A549 (cell line): Measurements from ENCODE around the gene ELFN1. TPM values are rescaled to one million over a fixed set of nuclear protein-coding genes. Genes with fewer than 3 reads are reported as not detected.

ENCODE experiments used
- ATAC-seq, 2 experiments: fragments of 200-7000 bp in 1 of 2; fragments of >200 bp in 1 of 2; cut with Nextera tagmentation in 1 of 2; cut with Tn5 transposase in 1 of 2; 3 replicates each; pipeline versions ENCODE4 v1.8.0 to v1.9.1; 2018 to 2020; ENCODE audit warnings: mild to moderate bottlenecking in 1 of 2, moderate library complexity in 1 of 2
- CTCF ChIA-PET: fragments of 300-600 bp; sonication (Branson Sonifier 250); formaldehyde crosslinking; extraction: SDS; loops from one replicate; lab custom pipeline; 2021; ENCODE audit warnings: antibody characterized with exemption, inconsistent platforms; lab: Yijun Ruan, JAX
- POLR2A ChIA-PET: fragments of 350-600 bp; formaldehyde crosslinking; extraction: SDS; loops from one replicate; lab custom pipeline; 2021; ENCODE audit warnings: antibody characterized with exemption, inconsistent platforms; lab: Yijun Ruan, JAX
- DNase-seq, 2 experiments: peaks; one replicate each; pipeline versions ENCODE4 v3.0.0 to v3.0.0-alpha.2; 2011 to 2016; ENCODE audit warnings: low read depth in 1 of 2, low spot score in 1 of 2
- FAIRE-seq: peaks from 2 replicates; lab custom pipeline; 2011; peaks lifted over from hg19 to GRCh38; lab: Jason Lieb, UNC
- H3K27ac ChIP-seq, 2 experiments: fragments of >200 bp; sonication (Bioruptor Twin); formaldehyde crosslinking; 3 replicates each; pipeline ENCODE4 v1.5.1; 2016 to 2017
- H3K4me1 ChIP-seq: fragments of >200 bp; sonication (Bioruptor Twin); formaldehyde crosslinking; 3 replicates; pipeline ENCODE4 v1.6.1; 2016
- H3K4me2 ChIP-seq: fragments of >200 bp; sonication (Bioruptor Twin); formaldehyde crosslinking; 3 replicates; pipeline ENCODE4 v1.6.1; 2016
- H3K4me3 ChIP-seq: fragments of >200 bp; sonication (Bioruptor Twin); formaldehyde crosslinking; 3 replicates; pipeline ENCODE4 v1.5.1; 2016
- H3K9me3 ChIP-seq: fragments of >200 bp; sonication (Bioruptor Twin); formaldehyde crosslinking; 3 replicates; pipeline ENCODE4 v1.6.1; 2016
- CBX2 ChIP-seq: fragments of 200-600 bp; sonication (generic); IDR thresholded peaks from 2 replicates; pipeline ENCODE4 v1.6.1; 2016; ENCODE audit warnings: low read depth, mild to moderate bottlenecking, borderline replicate concordance
- CHD4 ChIP-seq: fragments of 200-600 bp; sonication (generic); IDR thresholded peaks from 2 replicates; pipeline ENCODE4 v1.6.1; 2016; ENCODE audit warnings: antibody characterized with exemption, mild to moderate bottlenecking, borderline replicate concordance
- FOSB ChIP-seq: fragments of 250-450 bp; sonication (Bioruptor Pico); IDR thresholded peaks from 2 replicates; pipeline ENCODE4 v1.5.0; 2020; ENCODE audit warnings: mild to moderate bottlenecking, moderate library complexity
- HOXB13 ChIP-seq: fragments of 250-450 bp; sonication (Bioruptor Pico); IDR thresholded peaks from 2 replicates; pipeline ENCODE4 v1.5.0; 2020; ENCODE audit warnings: low read depth, mild to moderate bottlenecking, moderate library complexity
- KDM1A ChIP-seq: fragments of 200-600 bp; sonication (generic); IDR thresholded peaks from 2 replicates; pipeline ENCODE4 v1.6.1; 2016; ENCODE audit warnings: low read depth, mild to moderate bottlenecking
- NPAS2 ChIP-seq: fragments of 250-450 bp; sonication (Bioruptor Pico); IDR thresholded peaks from 2 replicates; pipeline ENCODE4 v1.8.0; 2022; ENCODE audit warnings: mild to moderate bottlenecking, moderate library complexity, borderline replicate concordance
- POLR2AphosphoS2 ChIP-seq: conservative IDR thresholded peaks from 2 replicates; pipeline ENCODE4 v1.6.1; 2012; ENCODE audit warnings: low read length, improper control_type of control experiment, inconsistent platforms
- RAD21 ChIP-seq, 2 experiments: fragments of >200 bp in 1 of 2; sonication (Bioruptor Twin) in 1 of 2; formaldehyde crosslinking in 1 of 2; IDR thresholded peaks in 1 of 2; conservative IDR thresholded peaks in 1 of 2; 2 replicates in 1 of 2; 3 replicates in 1 of 2; pipeline ENCODE4 v1.6.1; 2012 to 2018; ENCODE audit warnings: inconsistent platforms in 1 of 2
- RCOR1 ChIP-seq: fragments of 150-350 bp; IDR thresholded peaks from 2 replicates; pipeline ENCODE4 v1.6.1; 2014; ENCODE audit warnings: antibody characterized with exemption, low read length, low read depth
- TFCP2L1 ChIP-seq: fragments of 250-450 bp; sonication (Bioruptor Pico); IDR thresholded peaks from 2 replicates; pipeline ENCODE4 v1.5.0; 2021; ENCODE audit warnings: mild to moderate bottlenecking
- TP53 ChIP-seq: fragments of 250-450 bp; sonication (Bioruptor Pico); IDR thresholded peaks from 2 replicates; pipeline ENCODE4 v1.5.0; 2021; ENCODE audit warnings: mild to moderate bottlenecking, moderate library complexity
- WGBS: methylation state at CpG from one replicate; pipeline ENCODE4 v1.1.6; 2017; ENCODE audit errors: missing lambda C conversion rate; 5-methylcytosine and 5-hydroxymethylcytosine counted together
- polyA plus RNA-seq, 4 experiments: library from polyadenylated mRNA; depleted of rRNA in 3 of 4; stranded (reverse); fragments of >200 nt; fragmentation: RNase III in 1 of 4; extraction: RNeasy Plus Mini Kit Qiagen cat#74134 plus additional on column Dnase treatment in 1 of 4; gene quantifications; 2 replicates in 3 of 4; 3 replicates in 1 of 4; pipeline ENCODE4 v1.2.3, GENCODE V29; 2011 to 2017
- TF ChIP-seq, protein P1 (sequence below): IDR thresholded peaks from 2 replicates; pipeline ENCODE4 v1.6.1; 2012; ENCODE audit warnings: low read depth, borderline replicate concordance
- TF ChIP-seq, protein P2 (sequence below): IDR thresholded peaks from 2 replicates; pipeline ENCODE4 v1.6.1; 2012

ELFN1 gene
- polyA plus RNA-seq, 2 of the 4 experiments (the other 2 are of a cell fraction) = 0.08 to 0.10 TPM

DNA sequence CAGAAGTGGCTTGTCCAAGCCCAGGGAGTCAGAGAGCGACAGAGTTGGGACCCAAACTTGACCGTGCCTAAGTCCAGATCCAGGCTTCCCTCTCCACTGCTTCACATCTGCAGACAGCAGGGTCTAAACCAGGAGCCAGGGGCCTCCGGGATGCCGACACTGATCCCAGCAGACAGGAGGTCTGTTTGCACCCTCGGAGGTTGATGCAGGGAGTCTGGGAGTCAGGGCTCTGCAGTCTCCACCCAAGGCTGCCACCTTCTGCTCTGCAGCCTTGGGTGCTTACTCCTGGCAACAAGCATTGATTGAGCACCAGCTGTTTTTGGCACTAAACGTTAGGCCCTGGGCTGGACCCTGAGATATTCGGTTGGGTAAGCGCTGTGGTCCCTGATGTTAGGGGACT, 21.0 kb downstream of the ELFN1 start (continued):
- TF ChIP-seq POLR2AphosphoS2 (no peak), CBX2 (no peak), CHD4 (no peak), FOSB (no peak)

DNA sequence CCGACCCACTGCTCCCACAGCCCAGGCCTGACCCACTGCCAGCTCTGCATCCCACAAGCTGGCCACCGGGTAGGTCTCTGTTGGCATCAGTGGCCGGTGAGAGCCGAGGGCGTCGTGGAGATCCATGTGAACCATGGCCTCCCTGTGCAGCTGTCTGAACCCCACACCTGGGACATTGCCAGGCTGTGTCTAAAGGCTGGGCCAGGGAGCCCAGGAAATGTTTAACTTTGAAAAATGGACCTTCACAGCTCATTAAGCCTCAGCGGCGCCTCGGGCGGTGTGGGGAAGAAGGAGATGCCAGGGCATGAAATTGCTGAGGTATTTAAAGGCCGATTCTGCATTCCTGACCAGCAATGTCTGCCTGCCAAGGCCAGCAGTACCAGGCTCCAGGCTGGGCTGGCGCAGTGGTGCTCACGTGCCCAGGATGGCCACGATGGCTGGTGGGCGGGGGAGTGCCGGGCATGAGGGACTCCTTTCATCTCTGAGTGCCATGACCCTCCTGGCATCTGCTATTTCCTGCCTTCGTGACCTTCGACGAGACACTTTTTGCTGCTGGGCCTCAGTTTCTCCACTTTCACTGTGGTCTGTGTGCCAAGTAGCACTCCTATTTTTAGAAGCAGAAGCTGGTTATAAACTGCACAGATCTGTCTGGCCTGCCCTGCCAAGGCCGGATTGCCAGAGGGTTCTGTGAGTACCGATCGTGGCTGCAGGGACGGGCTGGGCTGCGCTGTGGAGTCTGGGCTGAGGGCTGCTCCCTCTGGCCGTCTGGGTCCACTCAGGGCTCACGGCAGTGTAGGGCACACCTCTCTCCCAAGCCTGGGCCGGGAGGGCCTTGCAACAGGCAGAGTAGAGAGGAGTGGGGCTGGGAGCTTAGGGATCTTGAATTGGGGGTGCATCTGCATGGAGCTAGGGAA, 21.8 kb downstream of the ELFN1 start:
- Histone ChIP-seq H3K27ac (no peak overlapping the region), H3K9me3 (peaks cover 8% of the 10 kb centered on the region; the same call in 2 of the 3 replicates), H3K4me2 (no peak overlapping the region), H3K4me3 (no peak overlapping the region), H3K4me1 (no peaks in the 10 kb centered on the region)
- ChIA-PET CTCF (interaction anchor here (1.6 kb wide), 1 partner anchor 111 kb away, joined by 3 read pairs; no protein-coding TSS in a partner anchor), POLR2A (no interaction called here)
- FAIRE-seq = no peak
- WGBS = 67% methylated on average over 23 of the region's 27 CpGs
- peak in 1 of 2 experiments; percentile 16; a peak in 2 of 6 replicates for ATAC-seq
- no peak for DNase-seq
- no peak for TF ChIP-seq RCOR1
- TF ChIP-seq, all 56 proteins: peak for 0

DNA sequence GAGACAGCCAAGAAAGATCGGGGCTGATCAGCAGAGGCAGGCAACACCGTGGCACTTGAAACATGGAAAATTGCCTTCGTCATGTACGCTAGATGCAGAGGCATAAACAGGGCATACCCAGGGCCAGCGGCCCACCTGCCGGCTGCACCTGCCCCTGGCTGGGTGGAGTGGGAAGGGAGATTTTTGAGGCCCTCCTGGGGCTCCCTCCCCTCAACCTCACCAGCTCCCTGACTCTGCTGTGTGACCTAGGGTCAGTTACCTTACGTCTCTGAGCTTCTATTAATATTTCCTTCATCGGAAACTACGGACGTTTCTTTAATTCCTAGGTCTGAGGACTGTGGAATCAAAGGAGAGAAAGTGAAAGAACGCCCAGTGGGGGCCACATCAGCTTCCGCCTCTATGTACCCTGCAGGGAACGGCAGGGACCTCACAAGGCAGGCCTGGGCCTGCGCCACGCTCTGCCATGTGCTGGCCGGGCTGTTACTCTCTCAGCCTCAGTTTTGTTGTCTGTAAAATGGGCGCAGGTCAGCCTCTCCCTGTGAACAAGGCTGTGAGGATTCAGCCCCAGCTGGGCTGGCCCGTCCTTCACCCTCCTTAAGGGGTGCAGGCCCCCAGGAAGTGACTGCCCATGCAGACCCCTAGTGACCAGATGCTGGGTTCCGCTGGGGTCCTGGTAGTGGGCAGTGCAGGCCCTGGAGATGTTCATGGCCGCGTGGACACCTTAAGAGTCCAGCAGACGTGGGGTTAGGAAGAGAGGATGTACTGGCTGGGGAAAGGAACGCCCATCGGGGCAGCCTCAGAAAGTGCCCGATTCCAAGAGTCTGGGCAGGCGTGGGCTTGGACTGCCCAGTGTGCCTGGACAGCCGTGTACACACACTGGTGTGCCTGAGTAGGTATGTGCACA, 22.7 kb downstream of the ELFN1 start:
- no peak overlapping the region for H3K4me3 ChIP-seq
- H3K4me1 ChIP-seq = no peaks in the 10 kb centered on the region
- H3K9me3 ChIP-seq = peaks cover 8% of the 10 kb centered on the region; the same call in 2 of the 3 replicates
- 66% methylated on average over 26 of the region's 27 CpGs for WGBS
- TF ChIP-seq, protein P1, sequence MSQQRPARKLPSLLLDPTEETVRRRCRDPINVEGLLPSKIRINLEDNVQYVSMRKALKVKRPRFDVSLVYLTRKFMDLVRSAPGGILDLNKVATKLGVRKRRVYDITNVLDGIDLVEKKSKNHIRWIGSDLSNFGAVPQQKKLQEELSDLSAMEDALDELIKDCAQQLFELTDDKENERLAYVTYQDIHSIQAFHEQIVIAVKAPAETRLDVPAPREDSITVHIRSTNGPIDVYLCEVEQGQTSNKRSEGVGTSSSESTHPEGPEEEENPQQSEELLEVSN = no peak
- peak; percentile 65; the same call in 1 of the 2 replicates for TF ChIP-seq KDM1A
- H3K4me2 ChIP-seq = no peak overlapping the region
- ATAC-seq = peak in 1 of 2 experiments; percentile 12; a peak in 2 of 6 replicates
- H3K27ac ChIP-seq = no peak overlapping the region
- no peak for FAIRE-seq
- POLR2A ChIA-PET = no interaction called here
- DNase-seq = no peak
- CTCF ChIA-PET = interaction anchor here (1.6 kb wide), 1 partner anchor 112 kb away, joined by 3 read pairs; no protein-coding TSS in a partner anchor

DNA sequence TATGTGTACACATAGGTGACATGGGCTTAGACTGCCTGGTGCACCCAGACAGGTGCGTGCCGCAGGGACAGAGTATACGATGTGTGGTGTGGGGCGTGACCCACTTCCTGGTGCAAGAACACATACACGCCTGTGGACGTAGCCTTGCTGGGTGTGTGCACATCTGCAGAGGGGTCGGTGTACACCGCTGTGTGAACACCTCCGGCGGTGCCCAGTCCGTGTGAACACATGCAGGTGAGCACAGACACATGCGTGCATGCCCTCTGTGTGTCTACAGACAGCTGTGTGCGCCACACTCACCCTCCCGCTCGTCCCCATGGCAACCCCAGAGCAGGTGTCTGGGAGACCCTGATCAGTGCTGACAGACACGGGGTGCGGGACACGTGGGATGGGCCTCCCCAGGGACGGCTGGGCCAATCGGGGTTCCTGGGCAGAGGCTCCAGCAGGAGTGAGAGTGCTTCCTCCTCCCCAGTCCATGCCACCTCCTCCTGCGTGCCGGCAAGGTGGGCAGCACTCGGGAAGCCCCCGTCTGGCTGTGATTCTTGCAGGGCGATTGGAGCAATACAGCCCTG, 23.4 kb downstream of the ELFN1 start:
- no peak for FAIRE-seq
- H3K4me1 ChIP-seq = no peaks in the 10 kb centered on the region
- no peak overlapping the region for H3K4me3 ChIP-seq
- ChIA-PET POLR2A (no interaction called here), CTCF (interaction anchor here (1.0 to 1.8 kb wide), 3 partner anchors 13 to 114 kb away, joined by 3 to 7 read pairs (median 3); no protein-coding TSS in a partner anchor)
- H3K9me3 ChIP-seq = peaks cover 4% of the 10 kb centered on the region; the same call in 2 of the 3 replicates
- no peak for DNase-seq
- peak; percentile 15 to 44; a peak in 3 of 6 replicates for ATAC-seq
- WGBS = 57% methylated on average over 24 of the region's 25 CpGs
- no peak for TF ChIP-seq HOXB13
- TF ChIP-seq RAD21 (conservative IDR thresholded peaks at IDR 0.05 in 1 of 2, IDR thresholded peaks at IDR 0.05 in 1 of 2) = no peak
- TF ChIP-seq, protein P2, sequence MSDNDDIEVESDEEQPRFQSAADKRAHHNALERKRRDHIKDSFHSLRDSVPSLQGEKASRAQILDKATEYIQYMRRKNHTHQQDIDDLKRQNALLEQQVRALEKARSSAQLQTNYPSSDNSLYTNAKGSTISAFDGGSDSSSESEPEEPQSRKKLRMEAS = no peak
- TF ChIP-seq, protein P1 = no peak
- no peak for TF ChIP-seq FOSB
- TF ChIP-seq KDM1A = no peak
- no peak for TF ChIP-seq NPAS2
- TF ChIP-seq CHD4 = no peak
- no peak for TF ChIP-seq TFCP2L1
- no peak for TF ChIP-seq TP53 (CRISPR knock-in tag)
- no peak overlapping the region for H3K4me2 ChIP-seq
- no peak overlapping the region for H3K27ac ChIP-seq
